Neural cell (in vitro differentiated cells): Measurements from ENCODE around the gene ENTREP1. TPM values are rescaled to one million over a fixed set of nuclear protein-coding genes. Genes with fewer than 3 reads are reported as not detected.

ENCODE experiments used
- H2AFZ ChIP-seq: fragments of 200-600, 300-800 bp; sonication (generic), shearing (Covaris generic); 2 replicates; pipeline ENCODE4 v1.6.0; 2014; ENCODE audit warnings: low read depth, mild to moderate bottlenecking, antibody characterized with exemption, low read length, moderate library complexity
- H3F3A ChIP-seq: fragments of 200-600 bp; shearing (Covaris generic); 2 replicates; pipeline ENCODE4 v1.6.1; 2016; ENCODE audit warnings: mild to moderate bottlenecking, moderate library complexity, mixed read lengths, antibody characterized with exemption, low read length; ENCODE audit not compliant: insufficient read depth, poor library complexity, severe bottlenecking
- H3K27ac ChIP-seq: fragments of 200-600, 300-800 bp; sonication (generic), shearing (Covaris generic); 2 replicates; pipeline ENCODE4 v1.5.1; 2014; ENCODE audit warnings: mild to moderate bottlenecking, low read length, moderate library complexity
- H3K27me3 ChIP-seq: fragments of 300-800, 200-600 bp; sonication (generic), shearing (Covaris generic); 2 replicates; pipeline ENCODE4 v1.6.0; 2014; ENCODE audit warnings: mild to moderate bottlenecking, low read depth, low read length, moderate library complexity; ENCODE audit not compliant: insufficient read depth
- H3K36me3 ChIP-seq: fragments of 300-800, 200-600 bp; sonication (generic), shearing (Covaris generic); 2 replicates; pipeline ENCODE4 v1.5.1; 2014; ENCODE audit warnings: mild to moderate bottlenecking, antibody characterized with exemption, low read length, moderate library complexity; ENCODE audit not compliant: insufficient read depth
- H3K4me2 ChIP-seq: fragments of 300-800, 200-600 bp; sonication (generic), shearing (Covaris generic); 2 replicates; pipeline ENCODE4 v1.6.0; 2014; ENCODE audit warnings: mild to moderate bottlenecking, low read length
- H3K4me3 ChIP-seq: fragments of 300-800, 200-600 bp; sonication (generic), shearing (Covaris generic); 2 replicates; pipeline ENCODE4 v1.5.1; 2014; ENCODE audit warnings: mild to moderate bottlenecking, low read length, moderate library complexity
- H3K79me2 ChIP-seq: fragments of 200-600 bp; shearing (Covaris generic); replicated peaks from 2 replicates; pipeline ENCODE4 v1.6.0; 2014; ENCODE audit warnings: mild to moderate bottlenecking, low read length, moderate library complexity; ENCODE audit not compliant: insufficient read depth
- H3K9ac ChIP-seq: fragments of 300-800, 200-600 bp; sonication (generic), shearing (Covaris generic); 2 replicates; pipeline ENCODE4 v1.6.1; 2016; ENCODE audit warnings: mild to moderate bottlenecking, low read length, mixed read lengths
- H3K9me2 ChIP-seq: fragments of 200-600 bp; shearing (Covaris generic); 2 replicates; pipeline ENCODE4 v1.6.1; 2016; ENCODE audit warnings: mild to moderate bottlenecking, low read length, mixed read lengths; ENCODE audit not compliant: insufficient read depth
- H3K9me3 ChIP-seq: fragments of 200-600, 300-800 bp; sonication (generic), shearing (Covaris generic); 2 replicates; pipeline ENCODE4 v1.6.1; 2016; ENCODE audit warnings: mild to moderate bottlenecking, mixed run types, low read length, moderate library complexity, mixed read lengths
- H4K20me1 ChIP-seq: fragments of 200-600 bp; shearing (Covaris generic); 2 replicates; pipeline ENCODE4 v1.6.1; 2016; ENCODE audit warnings: mild to moderate bottlenecking, mixed run types; ENCODE audit not compliant: insufficient read depth
- CTCF ChIP-seq: fragments of 450-650 bp; IDR thresholded peaks from 2 replicates; pipeline ENCODE4 v1.5.1; 2014; ENCODE audit warnings: antibody characterized with exemption, mild to moderate bottlenecking, moderate library complexity; ENCODE audit not compliant: poor library complexity, severe bottlenecking
- EZH2 ChIP-seq: fragments of 200-600, 300-800 bp; shearing (Covaris generic), sonication (generic); IDR thresholded peaks from 2 replicates; pipeline ENCODE4 v1.6.1; 2014; ENCODE audit warnings: antibody characterized with exemption, low read length, borderline replicate concordance, mild to moderate bottlenecking; ENCODE audit not compliant: insufficient read depth, poor library complexity, severe bottlenecking
- MXI1 ChIP-seq: fragments of 450-650 bp; conservative IDR thresholded peaks from 2 replicates; pipeline ENCODE4 v1.6.1; 2014; ENCODE audit warnings: antibody characterized with exemption, mild to moderate bottlenecking; ENCODE audit not compliant: poor library complexity, severe bottlenecking
- POLR2AphosphoS5 ChIP-seq: IDR thresholded peaks from 2 replicates; pipeline ENCODE4 v1.6.1; 2012
- SMC3 ChIP-seq: fragments of 450-650 bp; conservative IDR thresholded peaks from 2 replicates; pipeline ENCODE4 v1.6.1; 2014; ENCODE audit warnings: antibody characterized with exemption, mild to moderate bottlenecking, moderate library complexity; ENCODE audit not compliant: poor library complexity
- TAF1 ChIP-seq: IDR thresholded peaks from 2 replicates; pipeline ENCODE4 v1.6.1; 2012; ENCODE audit warnings: low read depth
- polyA plus RNA-seq: library from polyadenylated mRNA; depleted of rRNA; stranded (reverse); fragments of >200 nt; gene quantifications from 2 replicates; pipeline ENCODE4 v1.2.3, GENCODE V29; 2014
- TF ChIP-seq, protein P1 (sequence below): IDR thresholded peaks from 2 replicates; pipeline ENCODE4 v1.6.1; 2012; ENCODE audit warnings: borderline replicate concordance

Gene ENTREP1
- polyA plus RNA-seq, 1 donor from 2014 or later: 2.0 TPM

- Histone ChIP-seq H3K27me3 (no peaks in the 10 kb centered on the region), H3K79me2 (no peaks in the 10 kb centered on the region), H3F3A (no peaks in the 10 kb centered on the region), H3K36me3 (no peaks in the 10 kb centered on the region), H3K9me3 (no peaks in the 10 kb centered on the region), H2AFZ (no peak overlapping the region), H3K4me3 (no peak overlapping the region), H3K27ac (no peak overlapping the region), H3K9ac (no peak overlapping the region), H3K4me2 (no peak overlapping the region), H4K20me1 (no peaks in the 10 kb centered on the region), H3K9me2 (no peaks in the 10 kb centered on the region)
- TF ChIP-seq SMC3: no peak
Observed at GRCh38 chr9:69380811-69381210, 55.8 kb downstream of the ENTREP1 start.

GRCh38 chr9:69382135-69382534 lies 57.1 kb downstream of the ENTREP1 start:
- no peaks in the 10 kb centered on the region for H3K9me3 ChIP-seq
- TF ChIP-seq MXI1 (no peak), SMC3 (no peak), TAF1 (no peak)

GRCh38 chr9:69385581-69386033 lies 60.6 kb downstream of the ENTREP1 start:
- Histone ChIP-seq H3K9me3 (no peaks in the 10 kb centered on the region), H4K20me1 (no peaks in the 10 kb centered on the region), H2AFZ (no peak overlapping the region), H3K9me2 (no peaks in the 10 kb centered on the region), H3K27ac (no peak overlapping the region), H3K4me3 (no peak overlapping the region), H3F3A (no peaks in the 10 kb centered on the region), H3K4me2 (no peak overlapping the region), H3K27me3 (no peaks in the 10 kb centered on the region), H3K79me2 (no peaks in the 10 kb centered on the region), H3K9ac (no peak overlapping the region), H3K36me3 (no peaks in the 10 kb centered on the region)
- TF ChIP-seq CTCF (no peak), EZH2 (no peak), POLR2AphosphoS5 (no peak), SMC3 (no peak)
- TF ChIP-seq, protein P1, sequence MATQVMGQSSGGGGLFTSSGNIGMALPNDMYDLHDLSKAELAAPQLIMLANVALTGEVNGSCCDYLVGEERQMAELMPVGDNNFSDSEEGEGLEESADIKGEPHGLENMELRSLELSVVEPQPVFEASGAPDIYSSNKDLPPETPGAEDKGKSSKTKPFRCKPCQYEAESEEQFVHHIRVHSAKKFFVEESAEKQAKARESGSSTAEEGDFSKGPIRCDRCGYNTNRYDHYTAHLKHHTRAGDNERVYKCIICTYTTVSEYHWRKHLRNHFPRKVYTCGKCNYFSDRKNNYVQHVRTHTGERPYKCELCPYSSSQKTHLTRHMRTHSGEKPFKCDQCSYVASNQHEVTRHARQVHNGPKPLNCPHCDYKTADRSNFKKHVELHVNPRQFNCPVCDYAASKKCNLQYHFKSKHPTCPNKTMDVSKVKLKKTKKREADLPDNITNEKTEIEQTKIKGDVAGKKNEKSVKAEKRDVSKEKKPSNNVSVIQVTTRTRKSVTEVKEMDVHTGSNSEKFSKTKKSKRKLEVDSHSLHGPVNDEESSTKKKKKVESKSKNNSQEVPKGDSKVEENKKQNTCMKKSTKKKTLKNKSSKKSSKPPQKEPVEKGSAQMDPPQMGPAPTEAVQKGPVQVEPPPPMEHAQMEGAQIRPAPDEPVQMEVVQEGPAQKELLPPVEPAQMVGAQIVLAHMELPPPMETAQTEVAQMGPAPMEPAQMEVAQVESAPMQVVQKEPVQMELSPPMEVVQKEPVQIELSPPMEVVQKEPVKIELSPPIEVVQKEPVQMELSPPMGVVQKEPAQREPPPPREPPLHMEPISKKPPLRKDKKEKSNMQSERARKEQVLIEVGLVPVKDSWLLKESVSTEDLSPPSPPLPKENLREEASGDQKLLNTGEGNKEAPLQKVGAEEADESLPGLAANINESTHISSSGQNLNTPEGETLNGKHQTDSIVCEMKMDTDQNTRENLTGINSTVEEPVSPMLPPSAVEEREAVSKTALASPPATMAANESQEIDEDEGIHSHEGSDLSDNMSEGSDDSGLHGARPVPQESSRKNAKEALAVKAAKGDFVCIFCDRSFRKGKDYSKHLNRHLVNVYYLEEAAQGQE: no peak

More at GRCh38 chr9:69382135-69382534, 57.1 kb downstream of the ENTREP1 start:
- H2AFZ ChIP-seq: no peak overlapping the region
- no peak overlapping the region for H3K4me2 ChIP-seq
- no peaks in the 10 kb centered on the region for H3K9me2 ChIP-seq
- H3K27me3 ChIP-seq: no peaks in the 10 kb centered on the region
- H3K36me3 ChIP-seq: no peaks in the 10 kb centered on the region
- H3K4me3 ChIP-seq: no peak overlapping the region
- H3F3A ChIP-seq: no peaks in the 10 kb centered on the region
- H4K20me1 ChIP-seq: no peaks in the 10 kb centered on the region
- no peak overlapping the region for H3K9ac ChIP-seq
- no peak overlapping the region for H3K27ac ChIP-seq
- H3K79me2 ChIP-seq: no peaks in the 10 kb centered on the region
